Measurements from ENCODE around the gene SIK3. TPM values are rescaled to one million over a fixed set of nuclear protein-coding genes. Genes with fewer than 3 reads are reported as not detected.

The SIK3 gene
- total and polyA plus RNA-seq, 2 experiments from 2014 or later = 29.1 to 58.5 TPM

DNA sequence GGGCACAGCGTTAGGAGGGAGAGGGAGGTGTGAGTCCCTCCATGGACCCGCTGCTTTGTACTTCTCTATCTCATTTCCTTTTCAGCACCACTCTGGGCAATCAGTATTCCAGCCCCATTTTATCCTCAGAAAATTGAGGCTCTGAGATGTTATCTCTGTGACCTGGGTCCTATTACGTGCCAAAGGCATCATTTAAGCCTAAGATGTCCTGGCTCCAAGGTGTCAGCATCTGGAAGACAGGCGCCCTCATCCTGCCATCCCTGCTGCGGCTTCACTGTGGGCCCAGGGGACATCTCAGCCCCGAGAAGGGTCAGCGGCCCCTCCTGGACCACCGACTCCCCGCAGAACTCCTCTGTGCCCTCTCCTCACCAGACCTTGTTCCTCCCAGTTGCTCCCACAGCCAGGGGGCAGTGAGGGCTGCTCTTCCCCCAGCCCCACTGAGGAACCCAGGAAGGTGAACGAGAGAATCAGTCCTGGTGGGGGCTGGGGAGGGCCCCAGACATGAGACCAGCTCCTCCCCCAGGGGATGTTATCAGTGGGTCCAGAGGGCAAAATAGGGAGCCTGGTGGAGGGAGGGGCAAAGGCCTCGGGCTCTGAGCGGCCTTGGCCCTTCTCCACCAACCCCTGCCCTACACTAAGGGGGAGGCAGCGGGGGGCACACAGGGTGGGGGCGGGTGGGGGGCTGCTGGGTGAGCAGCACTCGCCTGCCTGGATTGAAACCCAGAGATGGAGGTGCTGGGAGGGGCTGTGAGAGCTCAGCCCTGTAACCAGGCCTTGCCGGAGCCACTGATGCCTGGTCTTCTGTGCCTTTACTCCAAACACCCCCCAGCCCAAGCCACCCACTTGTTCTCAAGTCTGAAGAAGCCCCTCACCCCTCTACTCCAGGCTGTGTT lies 269.4 kb downstream of the SIK3 start:
- no peak for DNase-seq (ENCODE audit: low read depth in 1 of 2, low spot score in 1 of 2)
- Histone ChIP-seq H3K27me3 (no peaks in the 10 kb centered on the region), H3K36me3 (no peaks in the 10 kb centered on the region), H3K27ac (peak overlapping the region; percentile 31), H3K9me3 (ENCODE audit: low read depth) (no peaks in the 10 kb centered on the region), H3K4me1 (ENCODE audit: low read depth) (peaks cover 29% of the 10 kb centered on the region), H3K4me3 (no peak overlapping the region)
- TF ChIP-seq, protein P1, sequence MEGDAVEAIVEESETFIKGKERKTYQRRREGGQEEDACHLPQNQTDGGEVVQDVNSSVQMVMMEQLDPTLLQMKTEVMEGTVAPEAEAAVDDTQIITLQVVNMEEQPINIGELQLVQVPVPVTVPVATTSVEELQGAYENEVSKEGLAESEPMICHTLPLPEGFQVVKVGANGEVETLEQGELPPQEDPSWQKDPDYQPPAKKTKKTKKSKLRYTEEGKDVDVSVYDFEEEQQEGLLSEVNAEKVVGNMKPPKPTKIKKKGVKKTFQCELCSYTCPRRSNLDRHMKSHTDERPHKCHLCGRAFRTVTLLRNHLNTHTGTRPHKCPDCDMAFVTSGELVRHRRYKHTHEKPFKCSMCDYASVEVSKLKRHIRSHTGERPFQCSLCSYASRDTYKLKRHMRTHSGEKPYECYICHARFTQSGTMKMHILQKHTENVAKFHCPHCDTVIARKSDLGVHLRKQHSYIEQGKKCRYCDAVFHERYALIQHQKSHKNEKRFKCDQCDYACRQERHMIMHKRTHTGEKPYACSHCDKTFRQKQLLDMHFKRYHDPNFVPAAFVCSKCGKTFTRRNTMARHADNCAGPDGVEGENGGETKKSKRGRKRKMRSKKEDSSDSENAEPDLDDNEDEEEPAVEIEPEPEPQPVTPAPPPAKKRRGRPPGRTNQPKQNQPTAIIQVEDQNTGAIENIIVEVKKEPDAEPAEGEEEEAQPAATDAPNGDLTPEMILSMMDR (IDR thresholded peaks at IDR 0.05; ENCODE audit: low read depth, low read length) = no peak

DNA sequence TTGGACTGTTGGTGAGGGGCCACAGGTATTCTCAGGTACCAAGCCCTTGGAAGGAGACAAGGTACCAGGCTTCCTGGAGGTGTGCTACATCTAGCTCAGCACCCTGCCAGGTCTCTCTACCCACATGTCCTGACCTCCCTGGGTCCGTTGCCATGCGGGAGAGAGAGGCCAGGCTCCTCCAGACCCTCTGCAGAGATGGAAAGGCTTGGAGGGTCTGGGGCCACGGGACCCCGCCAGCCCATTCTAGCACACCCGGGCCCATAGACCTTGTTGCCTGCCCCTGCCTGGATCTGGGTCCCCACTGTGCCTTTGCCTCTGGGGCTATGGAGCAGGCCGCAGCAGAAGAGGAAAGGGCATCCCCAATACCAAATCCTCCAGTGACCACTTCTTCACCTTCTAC lies 270.8 kb downstream of the SIK3 start:
- H3K27ac ChIP-seq = no peak overlapping the region
- TF ChIP-seq, protein P1 (IDR thresholded peaks at IDR 0.05; ENCODE audit: low read depth, low read length) = no peak
- peaks cover 38% of the 10 kb centered on the region for H3K4me1 ChIP-seq (ENCODE audit: low read depth)
- no peaks in the 10 kb centered on the region for H3K36me3 ChIP-seq
- no peak overlapping the region for H3K4me3 ChIP-seq
- no peaks in the 10 kb centered on the region for H3K9me3 ChIP-seq (ENCODE audit: low read depth)
- no peak for DNase-seq (ENCODE audit: low read depth in 1 of 2, low spot score in 1 of 2)
- no peaks in the 10 kb centered on the region for H3K27me3 ChIP-seq

DNA sequence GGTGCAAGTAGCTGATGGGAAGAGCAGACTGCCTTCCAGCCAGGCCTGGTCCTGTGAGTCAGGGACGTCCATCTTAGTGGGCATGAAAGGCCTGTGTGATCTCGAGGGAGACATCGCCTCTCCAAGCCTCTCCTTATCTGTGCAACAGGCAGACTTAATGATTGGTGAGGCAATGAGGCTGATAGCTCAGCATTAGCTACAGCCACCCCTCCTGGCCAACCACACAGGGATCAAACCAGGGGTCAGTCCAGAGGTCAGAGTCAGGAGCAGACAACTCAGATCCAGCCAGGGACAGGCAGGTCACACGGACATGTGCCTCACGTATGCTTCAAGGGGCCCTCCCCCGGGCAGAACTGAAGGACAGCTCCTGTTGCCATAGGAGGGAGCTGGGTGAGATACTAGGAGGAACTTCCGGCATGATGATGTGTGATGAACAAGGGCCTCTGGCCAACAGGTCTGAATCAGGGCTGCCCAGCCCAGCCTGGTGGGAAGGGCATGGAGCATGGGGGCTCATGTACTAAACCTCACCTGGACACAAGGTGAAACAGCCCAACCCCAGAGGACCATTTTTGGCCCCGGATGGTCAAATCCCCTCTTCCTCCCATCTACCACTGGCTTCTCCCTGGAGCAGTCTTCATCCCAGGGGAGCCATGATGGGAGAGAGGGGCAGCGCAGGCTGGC lies 271.3 kb downstream of the SIK3 start:
- Histone ChIP-seq H3K9me3 (ENCODE audit: low read depth) (no peaks in the 10 kb centered on the region), H3K4me3 (no peak overlapping the region), H3K27ac (peak overlapping the region; percentile 33), H3K4me1 (ENCODE audit: low read depth) (peaks cover 38% of the 10 kb centered on the region), H3K36me3 (no peaks in the 10 kb centered on the region), H3K27me3 (no peaks in the 10 kb centered on the region)
- peak in 1 of 2 donors; percentile 10 for DNase-seq (ENCODE audit: low read depth in 1 of 2, low spot score in 1 of 2)
- TF ChIP-seq, protein P1 (IDR thresholded peaks at IDR 0.05; ENCODE audit: low read depth, low read length) = no peak

DNA sequence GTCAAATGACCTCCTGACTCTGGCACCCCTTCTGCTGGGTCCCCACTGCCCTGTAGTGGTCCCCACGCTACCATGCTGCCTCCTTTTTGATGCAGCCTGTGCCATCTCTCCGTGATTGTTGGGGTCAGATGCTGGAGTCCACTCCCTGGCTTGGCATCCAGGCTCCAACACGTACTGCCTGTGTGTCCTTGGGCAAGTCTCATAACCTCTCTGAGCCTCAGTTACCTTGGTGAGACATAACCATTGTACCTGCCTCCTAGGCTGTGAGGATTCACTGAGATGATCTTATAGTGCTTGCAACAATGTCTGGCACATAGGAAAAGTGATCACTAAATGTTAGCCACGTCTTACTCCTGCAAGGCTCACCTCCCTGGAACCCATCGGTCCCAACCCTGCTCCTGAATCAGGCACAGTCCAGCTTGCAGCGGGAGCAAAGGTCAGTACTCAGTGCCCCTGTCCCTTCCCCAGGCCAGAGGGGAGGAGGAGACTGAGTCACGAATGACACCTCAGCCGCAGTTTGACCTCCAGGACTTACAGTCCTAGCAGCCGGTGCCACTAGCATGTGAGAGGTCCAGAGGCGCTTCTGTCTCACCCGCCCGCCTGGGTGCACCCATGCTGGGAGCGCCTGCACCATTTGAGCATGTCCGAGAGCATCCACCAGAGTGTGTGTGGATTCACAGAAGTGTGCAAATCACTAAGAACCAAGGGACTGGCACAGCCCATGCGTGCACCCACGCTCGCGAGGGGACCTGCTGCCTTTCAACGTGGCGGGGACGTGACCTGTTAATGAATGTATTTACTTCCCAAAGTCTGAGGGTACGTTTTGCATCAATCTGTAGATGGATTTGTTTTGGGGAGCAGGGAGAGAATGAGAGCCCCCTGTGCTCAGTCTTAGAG lies 272.1 kb downstream of the SIK3 start:
- Histone ChIP-seq H3K4me3 (no peak overlapping the region), H3K9me3 (ENCODE audit: low read depth) (no peaks in the 10 kb centered on the region), H3K27ac (peak overlapping the region; percentile 33), H3K36me3 (no peaks in the 10 kb centered on the region), H3K27me3 (no peaks in the 10 kb centered on the region), H3K4me1 (ENCODE audit: low read depth) (peaks cover 38% of the 10 kb centered on the region)
- TF ChIP-seq, protein P1 (IDR thresholded peaks at IDR 0.05; ENCODE audit: low read depth, low read length) = no peak
- DNase-seq (ENCODE audit: low read depth in 1 of 2, low spot score in 1 of 2) = no peak

DNA sequence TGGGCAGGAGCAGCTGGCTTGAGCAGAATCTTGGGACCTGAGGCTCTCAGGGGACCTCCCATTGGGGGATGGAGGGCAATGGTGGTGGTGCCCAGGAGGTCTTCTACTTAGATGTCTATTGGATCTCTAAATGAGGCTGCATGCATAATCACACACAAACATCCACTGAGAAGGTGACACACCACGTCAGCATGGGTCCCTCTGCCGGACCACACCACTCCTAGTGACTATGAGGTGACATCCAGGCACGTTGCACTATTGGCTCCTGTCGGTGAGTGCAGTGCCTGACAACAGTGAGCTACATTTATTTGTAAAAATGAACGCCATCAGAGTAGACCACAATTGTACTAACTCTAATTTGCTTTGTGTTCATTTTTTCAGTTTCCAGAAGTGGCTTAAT lies 272.8 kb downstream of the SIK3 start:
- no peaks in the 10 kb centered on the region for H3K9me3 ChIP-seq (ENCODE audit: low read depth)
- TF ChIP-seq, protein P1 (IDR thresholded peaks at IDR 0.05; ENCODE audit: low read depth, low read length) = no peak
- H3K27ac ChIP-seq = no peak overlapping the region
- no peak overlapping the region for H3K4me3 ChIP-seq
- DNase-seq (ENCODE audit: low read depth in 1 of 2, low spot score in 1 of 2) = no peak
- peaks cover 38% of the 10 kb centered on the region for H3K4me1 ChIP-seq (ENCODE audit: low read depth)
- no peaks in the 10 kb centered on the region for H3K27me3 ChIP-seq
- H3K36me3 ChIP-seq = no peaks in the 10 kb centered on the region

Measured in cardiac muscle cell (in vitro differentiated cells and primary cell).